Measurements from ENCODE around the gene PSG1.
"Not testable (repeated sequence)": the region's sequence is repeated elsewhere in the genome, so short reads cannot be mapped to it uniquely, and the experiment has no call there.

Gene PSG1

GRCh38 chr19:42881279-42881678 is 1.8 kb upstream of the PSG1 start:
- DNase-seq (ENCODE audit: low read depth): not testable (repeated sequence)

GRCh38 chr19:42880621-42881020 is 1.1 kb upstream of the PSG1 start:
- not testable (repeated sequence) for DNase-seq (ENCODE audit: low read depth)

- DNase-seq (ENCODE audit: low read depth): not testable (repeated sequence)
These were observed 2.9 kb downstream of the PSG1 start for GRCh38 chr19:42876596-42876995.

GRCh38 chr19:42875881-42876280 is 3.6 kb downstream of the PSG1 start:
- not testable (repeated sequence) for DNase-seq (ENCODE audit: low read depth)

- DNase-seq (ENCODE audit: low read depth): not testable (repeated sequence)
These were observed 4.4 kb downstream of the PSG1 start for GRCh38 chr19:42874901-42875813.

- DNase-seq (ENCODE audit: low read depth): not testable (repeated sequence)
These were observed 5.4 kb downstream of the PSG1 start for GRCh38 chr19:42874136-42874535.

GRCh38 chr19:42872608-42873007 is 6.9 kb downstream of the PSG1 start:
- DNase-seq (ENCODE audit: low read depth): no peak

- no peak for DNase-seq (ENCODE audit: low read depth)
These were observed 22.0 kb downstream of the PSG1 start for GRCh38 chr19:42857544-42857867.

- not testable (repeated sequence) for DNase-seq (ENCODE audit: low read depth)
These were observed 22.5 kb downstream of the PSG1 start for GRCh38 chr19:42856866-42857543.

- not testable (repeated sequence) for DNase-seq (ENCODE audit: low read depth)
These were observed 24.8 kb downstream of the PSG1 start for GRCh38 chr19:42854745-42855144.

GRCh38 chr19:42853231-42853630 is 26.3 kb downstream of the PSG1 start:
- not testable (repeated sequence) for DNase-seq (ENCODE audit: low read depth)

- DNase-seq (ENCODE audit: low read depth): not testable (repeated sequence)
These were observed 26.7 kb downstream of the PSG1 start for GRCh38 chr19:42852821-42853220.

GRCh38 chr19:42851718-42852280 is 27.7 kb downstream of the PSG1 start:
- not testable (repeated sequence) for DNase-seq (ENCODE audit: low read depth)

GRCh38 chr19:42850981-42851717 is 28.4 kb downstream of the PSG1 start:
- no peak for DNase-seq (ENCODE audit: low read depth)

- no peak for DNase-seq (ENCODE audit: low read depth)
These were observed 32.9 kb downstream of the PSG1 start for GRCh38 chr19:42846597-42846996.

GRCh38 chr19:42843631-42844030 is 35.9 kb downstream of the PSG1 start:
- not testable (repeated sequence) for DNase-seq (ENCODE audit: low read depth)

- not testable (repeated sequence) for DNase-seq (ENCODE audit: low read depth)
These were observed 46.6 kb downstream of the PSG1 start for GRCh38 chr19:42832746-42833442.

GRCh38 chr19:42832023-42832680 is 47.4 kb downstream of the PSG1 start:
- DNase-seq (ENCODE audit: low read depth): not testable (repeated sequence)

GRCh38 chr19:42831221-42832019 is 48.1 kb downstream of the PSG1 start:
- DNase-seq (ENCODE audit: low read depth): no peak

Data from stimulated activated CD8-positive, alpha-beta memory T cell treated with anti-CD3 and anti-CD28 coated beads, Interleukin-12 subunit alpha, Interleukin-12 subunit beta, amount 100 ng/mL, for 1 hour (primary cell).